Activated gamma-delta T cell (primary cell): ENCODE data around the gene MED16.
A peak's percentile ranks its signal among the peaks of the same experiment; 100 is the strongest.

Experiments
- DNase-seq: peaks from one replicate; lab custom pipeline; 2025; lab: John Stamatoyannopoulos, UW

Gene MED16

DNA sequence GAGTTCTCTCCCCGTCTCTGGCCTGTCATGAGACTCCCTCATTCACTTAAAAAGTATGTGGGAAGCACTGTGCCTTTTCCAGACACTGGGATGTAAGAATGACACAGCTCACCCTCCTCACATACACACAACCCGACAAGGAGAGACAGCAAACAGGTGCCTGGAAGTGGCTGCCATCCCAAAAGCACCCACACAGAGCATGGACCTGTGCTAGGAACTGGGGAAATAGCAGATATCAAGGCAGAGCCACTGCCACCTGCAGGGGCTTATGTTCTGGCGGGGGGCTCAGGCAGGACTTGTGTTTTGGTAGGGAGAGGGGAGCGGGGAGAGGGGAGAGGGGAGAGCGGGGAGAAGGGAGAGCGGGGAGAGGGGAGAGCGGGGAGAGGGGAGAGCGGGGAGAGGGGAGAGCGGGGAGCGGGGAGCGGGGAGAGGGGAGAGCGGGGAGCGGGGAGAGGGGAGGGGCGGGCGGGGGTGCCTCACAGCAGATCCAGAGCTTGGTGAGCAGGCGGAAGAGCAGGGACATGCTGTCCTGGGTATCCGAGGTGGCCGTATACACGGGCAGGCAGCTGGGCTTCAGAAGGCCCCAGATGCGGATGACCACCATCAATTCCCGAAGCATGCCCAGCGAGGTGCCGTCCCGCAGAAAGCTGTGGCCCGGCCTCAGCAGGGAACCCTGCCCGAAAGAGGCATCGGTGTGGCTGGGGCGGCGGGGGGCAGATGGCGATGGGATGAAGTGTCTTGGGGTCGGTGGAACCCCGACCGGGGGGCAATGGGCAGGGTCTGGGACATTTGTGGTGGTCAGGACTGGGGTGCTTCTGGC lies 21.3 kb downstream of the MED16 start:
- no peak for DNase-seq

DNA sequence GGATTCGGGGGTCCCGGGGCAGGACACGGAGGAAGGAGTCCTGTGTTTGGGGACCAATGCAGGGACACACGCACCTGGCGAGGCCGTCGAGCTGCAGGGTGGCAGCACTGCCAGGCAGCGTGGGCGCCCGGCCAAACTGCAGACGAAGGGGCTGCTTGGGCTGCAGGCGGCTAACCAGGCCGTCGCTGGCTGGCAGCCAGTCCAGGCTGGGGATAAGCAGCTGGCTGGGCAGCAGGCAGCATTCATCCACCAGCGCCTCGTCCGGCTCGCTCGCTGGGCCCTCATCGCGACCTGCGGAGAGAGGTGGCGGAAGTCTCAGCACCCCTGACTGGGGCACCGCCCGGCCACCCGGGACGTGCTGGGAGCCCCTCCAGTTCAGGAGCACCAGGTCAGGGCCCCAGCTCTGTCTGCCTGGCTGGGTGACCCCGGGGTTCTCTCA lies 22.0 kb downstream of the MED16 start:
- DNase-seq, result no peak

DNA sequence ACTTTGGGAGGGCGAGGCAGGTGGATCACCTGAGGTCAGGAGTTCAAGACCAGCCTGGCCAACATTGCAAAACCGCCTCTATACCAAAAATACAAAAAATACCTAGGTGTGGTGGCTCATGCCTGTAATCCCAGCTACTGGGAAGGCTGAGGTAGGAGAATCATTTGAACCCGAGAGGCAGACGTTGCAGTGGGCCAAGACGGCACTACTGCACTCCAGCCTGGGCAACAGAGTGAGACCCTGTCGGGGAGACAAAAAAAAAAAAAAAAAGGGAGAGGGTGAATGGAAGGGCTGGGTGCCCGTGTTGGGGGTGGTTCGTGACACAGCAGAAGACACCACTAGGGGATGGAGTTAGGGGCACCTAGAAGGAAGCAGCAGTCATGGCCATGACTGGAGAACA lies 22.7 kb downstream of the MED16 start:
- no peak for DNase-seq

DNA sequence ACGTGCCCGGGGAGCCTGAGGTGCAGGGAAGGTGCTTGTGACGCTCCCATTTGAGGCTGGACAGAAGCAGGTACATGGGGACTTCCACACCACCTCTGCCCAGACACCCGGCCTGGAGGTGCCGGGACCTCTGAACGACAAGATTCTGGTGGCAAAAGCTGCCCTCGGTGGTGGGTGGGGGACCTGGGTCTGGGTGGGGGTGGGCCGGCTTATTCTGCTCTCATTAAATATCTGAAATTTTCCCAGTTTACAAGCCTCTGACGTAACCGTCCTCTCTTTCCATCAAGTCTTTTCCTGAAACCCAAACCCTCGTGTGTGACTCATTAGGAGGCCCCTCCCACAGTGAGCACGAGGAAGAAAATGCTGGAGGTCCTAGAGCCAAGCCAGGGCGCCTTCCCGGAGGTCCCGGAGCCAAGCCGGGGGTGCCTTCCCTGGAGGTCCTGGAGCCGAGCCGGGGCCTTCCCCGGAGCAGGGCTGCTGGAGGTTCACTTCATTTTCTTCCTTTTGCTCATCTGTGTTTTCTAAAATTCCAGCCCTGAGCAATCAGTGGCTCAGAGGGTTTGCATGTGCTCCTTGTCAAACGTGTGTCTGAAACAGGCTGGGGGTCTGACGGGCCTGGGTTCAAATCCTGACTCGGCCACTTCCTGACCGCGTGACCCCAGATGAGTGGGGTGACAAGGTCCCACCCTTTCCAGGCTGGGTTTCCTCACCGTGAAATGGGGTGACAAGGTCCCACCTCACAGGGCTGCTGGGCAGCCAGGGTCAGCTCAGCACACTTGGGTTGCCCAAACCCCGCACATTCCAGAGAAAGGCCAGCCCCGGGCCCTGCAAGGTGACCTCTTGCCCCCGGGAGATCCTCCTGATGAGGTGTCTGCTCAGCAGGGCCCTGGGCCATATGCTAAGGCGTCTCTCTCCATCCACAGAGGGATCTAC lies 23.5 kb downstream of the MED16 start:
- DNase-seq, result no peak

DNA sequence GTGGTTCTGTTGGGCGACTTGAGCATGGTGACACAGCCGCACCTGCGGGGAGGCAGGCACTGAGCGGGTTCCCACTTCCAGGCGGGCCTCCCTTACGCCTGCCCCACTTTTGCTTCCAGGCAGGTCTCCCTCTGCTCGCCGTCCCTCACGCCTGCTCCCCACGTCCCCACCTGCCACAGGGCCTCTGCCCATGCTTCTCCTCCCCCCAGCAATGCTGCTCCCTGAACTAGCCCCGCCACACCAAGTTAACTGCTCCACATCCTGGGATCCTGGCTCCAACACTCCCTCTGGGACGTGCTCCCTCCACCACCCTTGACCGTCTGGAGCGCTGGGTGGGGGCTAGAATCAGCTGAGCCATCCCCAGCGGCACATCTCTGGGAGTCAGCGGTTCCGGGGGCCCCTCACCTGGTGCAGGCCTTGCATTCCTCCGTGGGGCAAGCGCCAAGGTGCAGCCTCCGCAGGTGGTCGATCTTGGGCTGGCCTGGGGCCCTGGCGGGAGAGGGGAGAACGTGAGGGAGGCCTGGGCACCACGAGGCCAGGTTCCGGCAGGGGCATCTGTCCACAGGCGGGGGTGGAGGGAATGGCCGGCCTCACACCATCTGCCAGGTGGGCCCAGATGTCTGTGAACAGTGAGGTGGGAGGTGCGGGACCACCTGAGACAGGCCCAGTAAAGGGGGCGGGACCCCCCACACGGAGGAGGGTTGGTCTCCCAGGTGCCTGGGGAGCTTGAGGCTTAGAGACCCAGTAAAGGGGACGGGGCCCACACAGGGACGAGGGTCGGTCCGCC lies 24.3 kb downstream of the MED16 start:
- DNase-seq, result no peak

DNA sequence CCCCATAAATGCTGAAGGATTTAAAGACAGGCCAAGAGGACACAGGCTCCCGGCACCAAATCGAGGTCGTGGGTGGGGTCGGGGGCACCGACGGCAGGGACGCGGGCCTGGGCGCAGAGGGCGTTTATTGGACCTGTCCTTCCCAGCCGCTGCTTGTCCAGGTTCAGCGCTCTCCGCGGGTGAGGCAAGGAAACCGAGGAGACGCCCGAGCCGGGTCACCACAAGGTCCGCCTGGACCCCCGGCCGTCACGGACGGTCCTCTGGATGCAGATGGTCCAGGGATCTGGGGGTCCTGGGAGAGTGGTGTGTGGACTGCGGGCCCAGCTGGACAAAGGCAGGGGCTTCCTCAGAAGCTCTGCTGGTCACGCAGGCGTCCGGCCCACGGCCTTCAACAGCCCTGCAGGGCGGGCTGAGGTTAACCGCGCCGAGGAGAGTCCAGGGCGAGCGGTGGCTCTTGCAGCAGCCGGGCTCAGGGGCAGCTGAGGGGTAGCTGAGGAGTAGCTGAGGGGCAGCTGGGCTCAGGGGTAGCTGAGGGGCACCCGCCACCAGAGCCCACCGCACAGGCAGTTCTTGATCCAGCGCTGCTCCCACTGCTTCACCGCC lies 25.0 kb downstream of the MED16 start:
- no peak for DNase-seq

DNA sequence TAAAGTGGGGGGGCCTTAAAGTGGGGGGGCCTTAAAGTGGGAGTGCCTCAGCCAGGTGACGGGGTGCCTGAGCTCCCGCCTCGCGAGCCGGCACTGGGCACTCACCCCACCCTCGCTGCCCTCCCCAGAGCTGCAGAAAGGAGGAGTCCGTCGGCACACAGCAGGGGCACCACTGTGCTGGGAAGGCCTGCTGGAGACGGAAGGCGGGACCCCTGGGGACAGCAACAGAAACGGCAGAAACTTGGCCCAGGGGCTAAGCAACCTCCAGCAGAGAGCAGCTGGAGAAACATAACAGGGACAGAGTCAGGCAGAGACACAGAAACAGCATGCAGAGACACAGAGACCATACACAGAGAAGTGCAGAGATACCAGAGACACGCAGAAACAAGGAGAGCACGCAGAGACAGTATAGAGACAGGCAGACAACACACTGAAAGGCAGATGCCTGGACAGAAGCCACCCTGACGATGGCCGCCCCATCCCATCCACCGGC lies 25.6 kb downstream of the MED16 start:
- no peak for DNase-seq

DNA sequence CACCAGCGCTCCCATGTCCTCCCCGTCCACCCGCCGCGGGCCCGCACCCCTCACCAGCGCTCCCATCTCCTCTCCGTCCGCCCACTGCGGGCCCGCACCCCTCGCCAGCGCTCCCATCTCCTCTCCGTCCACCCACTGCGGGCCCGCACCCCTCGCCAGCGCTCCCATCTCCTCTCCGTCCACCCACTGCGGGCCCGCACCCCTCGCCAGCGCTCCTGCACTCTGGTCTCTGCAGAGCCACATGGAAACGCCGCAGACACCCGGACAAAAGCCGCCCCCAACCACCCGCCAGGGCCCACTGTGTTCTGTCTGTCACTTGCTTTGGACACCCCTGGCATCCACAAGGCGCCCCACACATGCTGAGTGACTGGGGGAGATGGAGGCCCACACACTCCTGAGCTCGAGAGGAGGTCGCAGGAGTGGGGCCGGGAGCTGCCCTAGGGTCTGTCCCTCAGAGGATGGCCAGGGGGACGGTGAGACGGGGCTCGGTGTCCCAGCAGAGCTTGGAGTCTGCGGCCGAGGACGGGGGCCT lies 26.2 kb downstream of the MED16 start:
- DNase-seq, result no peak

DNA sequence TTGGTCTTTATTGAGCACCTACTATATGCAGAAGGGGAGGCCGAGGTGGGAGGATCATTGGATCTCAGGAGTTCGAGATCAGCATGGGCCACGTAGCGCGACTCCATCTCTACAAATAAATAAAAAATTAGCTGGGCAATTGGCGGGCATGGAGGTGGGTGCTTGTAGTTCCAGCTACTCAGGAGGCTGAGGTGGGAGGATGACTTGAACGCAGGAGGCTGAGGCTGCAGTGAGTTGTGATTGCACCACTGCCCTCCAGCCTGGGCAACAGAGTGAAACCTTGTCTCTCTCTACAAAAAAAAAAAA lies 29.7 kb downstream of the MED16 start:
- no peak for DNase-seq

DNA sequence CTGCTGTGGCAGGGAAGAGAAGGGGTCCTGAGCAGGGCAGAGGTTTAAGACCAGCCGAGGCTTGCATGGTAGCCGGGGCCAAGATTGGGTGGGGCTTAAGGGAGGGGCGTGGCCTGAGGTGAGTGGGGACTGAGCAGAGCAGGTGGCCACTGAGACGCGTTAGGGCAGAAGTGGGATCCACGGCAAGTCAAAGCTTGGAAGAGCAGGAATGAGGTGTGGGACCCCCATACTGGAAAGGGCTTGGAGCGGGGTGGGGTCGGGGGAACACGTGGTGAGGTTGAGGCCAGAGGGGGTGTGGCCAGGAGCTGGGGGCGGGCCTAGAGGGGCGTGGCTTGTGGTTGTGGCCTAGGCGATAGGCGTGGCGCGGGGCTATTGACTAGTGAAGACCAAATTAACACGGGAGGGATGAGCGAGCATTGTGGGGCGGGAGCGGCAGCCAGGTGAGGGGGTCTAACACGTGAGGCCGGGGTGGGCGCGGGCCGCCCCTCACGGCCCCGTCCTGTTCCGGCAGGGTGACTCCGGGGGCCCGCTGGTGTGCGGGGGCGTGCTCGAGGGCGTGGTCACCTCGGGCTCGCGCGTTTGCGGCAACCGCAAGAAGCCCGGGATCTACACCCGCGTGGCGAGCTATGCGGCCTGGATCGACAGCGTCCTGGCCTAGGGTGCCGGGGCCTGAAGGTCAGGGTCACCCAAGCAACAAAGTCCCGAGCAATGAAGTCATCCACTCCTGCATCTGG lies 30.2 kb downstream of the MED16 start:
- DNase-seq, result peak; percentile 61

DNA sequence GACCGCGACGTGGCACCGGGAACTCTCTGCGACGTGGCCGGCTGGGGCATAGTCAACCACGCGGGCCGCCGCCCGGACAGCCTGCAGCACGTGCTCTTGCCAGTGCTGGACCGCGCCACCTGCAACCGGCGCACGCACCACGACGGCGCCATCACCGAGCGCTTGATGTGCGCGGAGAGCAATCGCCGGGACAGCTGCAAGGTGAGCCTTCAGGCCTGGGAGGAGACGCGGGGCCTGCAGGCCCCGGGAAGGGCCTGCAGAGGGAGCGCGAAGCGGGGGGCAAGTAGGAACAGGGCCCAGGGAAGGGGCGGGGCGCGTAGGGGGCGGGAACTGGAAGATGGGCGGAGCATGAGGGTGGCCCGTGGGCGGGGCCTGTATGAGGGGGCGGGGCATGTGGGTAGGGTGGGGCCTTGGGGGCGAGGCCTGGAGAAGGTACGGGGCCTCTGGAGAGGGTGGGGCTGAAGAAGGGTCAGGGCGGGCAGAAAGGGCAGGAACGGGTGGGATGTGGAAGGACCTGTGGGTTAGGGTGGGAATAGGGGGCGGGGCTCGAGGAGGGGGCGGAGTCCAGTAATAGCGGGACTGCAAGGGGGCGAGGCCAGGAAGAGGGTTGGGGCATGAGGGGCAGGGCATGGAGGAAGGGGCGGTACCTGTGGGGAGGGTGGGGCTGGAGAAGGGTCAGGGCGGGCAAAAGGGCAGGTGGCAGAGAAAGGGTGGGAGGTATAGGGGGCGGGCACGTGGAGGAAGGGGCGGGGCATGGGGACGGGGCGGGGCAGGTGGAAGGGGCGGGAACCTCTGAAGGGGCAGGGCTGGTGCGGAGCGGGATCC lies 31.0 kb downstream of the MED16 start:
- DNase-seq, result peak; percentile 54

DNA sequence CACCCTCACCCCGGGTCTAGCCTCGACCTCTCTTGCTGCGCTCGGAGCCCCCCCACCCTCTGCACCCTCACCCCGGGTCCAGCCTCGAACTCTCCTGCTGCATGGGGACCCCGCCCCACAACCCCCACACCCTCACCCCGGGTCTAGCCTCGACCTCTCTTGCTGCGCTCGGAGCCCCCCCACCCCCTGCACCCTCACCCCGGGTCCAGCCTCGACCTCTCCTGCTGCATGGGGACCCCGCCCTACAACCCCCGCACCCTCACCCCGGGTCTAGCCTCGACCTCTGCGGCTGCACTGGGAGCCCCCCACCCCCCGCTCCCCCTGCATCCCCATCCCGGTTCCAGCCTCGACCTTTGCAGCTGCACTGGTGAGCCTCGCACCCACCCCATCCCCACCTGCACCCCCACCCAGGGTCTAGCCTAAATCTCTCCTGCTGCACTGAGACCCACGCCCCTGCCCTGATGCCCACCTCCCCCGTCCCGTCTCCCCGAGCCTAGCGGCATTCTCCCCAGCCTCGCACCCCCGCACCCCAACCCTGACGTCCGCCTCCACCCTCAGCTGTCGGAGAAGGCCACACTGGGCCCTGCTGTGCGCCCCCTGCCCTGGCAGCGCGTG lies 31.7 kb downstream of the MED16 start:
- no peak for DNase-seq

DNA sequence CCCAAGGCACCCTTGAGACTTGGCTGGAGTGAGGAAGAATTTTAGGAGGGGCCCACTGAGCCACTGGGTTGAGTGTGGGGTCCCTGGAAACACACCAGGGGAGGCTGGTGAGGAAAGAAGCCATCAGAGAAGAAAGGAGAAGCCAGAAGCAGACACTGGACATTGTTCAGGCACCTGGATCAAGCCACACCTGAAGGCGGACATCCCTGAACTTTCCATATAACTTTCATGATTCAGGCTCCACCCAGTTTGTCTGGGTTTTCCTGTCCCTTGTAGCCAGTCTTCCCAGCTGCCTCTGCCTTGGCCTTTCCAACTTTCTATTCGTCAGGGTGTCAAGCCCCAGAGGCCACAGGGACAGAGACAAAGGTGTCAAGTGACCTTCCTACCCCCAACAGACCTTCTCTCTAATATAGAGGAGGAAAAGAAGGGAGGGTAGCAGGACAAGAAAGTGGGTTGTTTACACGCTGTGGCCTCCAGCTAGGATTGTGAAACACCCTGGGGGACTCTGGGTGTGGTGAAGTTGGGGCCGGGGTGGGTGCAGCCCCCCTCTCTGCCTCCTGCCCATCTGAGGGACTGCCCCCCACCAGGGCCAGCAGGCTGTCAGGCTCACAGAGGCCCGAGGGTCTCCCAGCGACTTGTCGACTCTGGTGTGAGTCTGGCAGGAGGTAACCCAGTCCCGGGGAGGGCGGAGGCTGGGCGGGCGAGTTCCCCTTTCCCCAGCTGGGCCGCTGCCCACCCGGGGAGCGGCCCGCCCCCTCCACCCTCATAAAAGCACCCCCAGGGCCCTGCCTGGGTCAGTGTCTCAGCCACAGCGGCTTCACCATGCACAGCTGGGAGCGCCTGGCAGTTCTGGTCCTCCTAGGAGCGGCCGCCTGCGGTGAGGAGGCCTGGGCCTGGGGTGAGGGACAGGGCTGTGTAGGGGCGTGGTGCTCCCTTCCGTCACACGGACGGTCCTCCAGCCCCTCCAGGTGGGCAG lies 33.8 kb downstream of the MED16 start, which contains the start of gene CFD:
CFD (plus strand) TSS at position 797 of the 976 bp plus-strand sequence; CDS start at position 823, 26 bp downstream.
- DNase-seq, result no peak

DNA sequence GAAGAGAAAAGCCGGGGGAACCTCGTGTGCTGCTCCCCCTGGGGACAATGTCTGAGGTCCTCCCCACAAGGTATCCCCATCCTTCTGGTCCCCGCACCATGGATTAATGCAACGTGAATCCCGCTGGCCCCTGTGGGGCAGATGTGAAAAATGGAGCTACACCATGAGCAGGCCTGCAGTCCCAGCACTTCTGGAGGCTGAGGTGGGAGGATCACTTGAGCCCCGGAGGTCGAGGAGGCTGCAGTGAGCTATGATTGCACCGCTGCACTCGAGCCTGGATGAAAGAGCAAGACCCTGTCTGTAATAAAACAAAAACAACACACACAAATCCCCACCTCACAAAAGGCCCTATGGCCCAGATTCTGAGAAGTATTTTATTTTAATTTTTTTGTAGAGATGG lies 34.7 kb downstream of the MED16 start:
- no peak for DNase-seq

DNA sequence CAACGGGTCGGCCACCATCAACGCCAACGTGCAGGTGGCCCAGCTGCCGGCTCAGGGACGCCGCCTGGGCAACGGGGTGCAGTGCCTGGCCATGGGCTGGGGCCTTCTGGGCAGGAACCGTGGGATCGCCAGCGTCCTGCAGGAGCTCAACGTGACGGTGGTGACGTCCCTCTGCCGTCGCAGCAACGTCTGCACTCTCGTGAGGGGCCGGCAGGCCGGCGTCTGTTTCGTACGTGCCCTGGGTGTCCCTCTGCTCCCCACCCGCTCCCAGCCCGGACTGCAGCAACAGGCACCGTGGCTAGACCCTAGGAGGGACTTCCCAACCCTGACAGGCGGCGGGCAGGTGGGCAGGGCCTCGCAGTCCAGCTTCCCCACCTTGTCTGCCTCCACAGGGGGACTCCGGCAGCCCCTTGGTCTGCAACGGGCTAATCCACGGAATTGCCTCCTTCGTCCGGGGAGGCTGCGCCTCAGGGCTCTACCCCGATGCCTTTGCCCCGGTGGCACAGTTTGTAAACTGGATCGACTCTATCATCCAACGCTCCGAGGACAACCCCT lies 37.3 kb downstream of the MED16 start:
- no peak for DNase-seq

DNA sequence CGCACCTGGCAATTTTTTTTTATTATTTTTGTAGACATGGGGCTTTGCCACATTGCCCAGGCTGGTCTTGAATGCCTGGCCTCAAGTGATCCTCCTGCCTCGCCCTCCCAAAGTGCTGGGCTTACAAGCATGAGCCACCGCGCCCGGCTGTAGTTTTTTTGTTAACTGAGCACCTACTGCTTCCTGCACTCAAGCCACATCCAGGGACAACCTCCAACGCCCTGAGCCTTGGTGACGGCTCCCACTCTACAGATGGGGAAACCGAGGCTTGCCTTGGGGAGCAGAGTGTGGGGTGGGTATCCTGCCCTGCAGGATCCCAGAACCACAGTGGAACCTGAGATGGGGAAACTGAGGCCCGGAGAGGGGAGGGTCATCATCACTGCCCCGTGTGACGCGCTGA lies 37.8 kb downstream of the MED16 start:
- DNase-seq, result no peak

DNA sequence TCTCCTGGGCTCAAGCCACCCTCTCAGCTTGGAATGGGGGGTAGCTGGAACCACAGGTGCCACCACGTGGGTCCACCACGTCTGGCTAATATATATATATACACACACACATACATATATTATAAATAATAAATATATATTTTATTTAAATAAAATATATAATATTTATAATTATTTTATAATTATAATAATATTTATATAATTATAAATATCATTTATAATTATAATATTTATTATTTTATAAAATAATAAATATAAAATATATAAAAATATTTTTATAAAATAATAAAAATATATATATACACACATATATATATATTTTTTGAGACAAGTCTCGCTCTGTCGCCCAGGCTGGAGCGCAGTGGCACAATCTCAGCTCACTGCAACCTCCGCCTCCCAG lies 38.4 kb downstream of the MED16 start:
- DNase-seq, result no peak
